Effector CD4-positive, alpha-beta T cell (primary cell): Measurements from ENCODE around the gene ZBTB42.

Experiments
- DNase-seq: peaks from one replicate; pipeline ENCODE4 v3.0.0-alpha.2; 2020

Gene ZBTB42

DNA sequence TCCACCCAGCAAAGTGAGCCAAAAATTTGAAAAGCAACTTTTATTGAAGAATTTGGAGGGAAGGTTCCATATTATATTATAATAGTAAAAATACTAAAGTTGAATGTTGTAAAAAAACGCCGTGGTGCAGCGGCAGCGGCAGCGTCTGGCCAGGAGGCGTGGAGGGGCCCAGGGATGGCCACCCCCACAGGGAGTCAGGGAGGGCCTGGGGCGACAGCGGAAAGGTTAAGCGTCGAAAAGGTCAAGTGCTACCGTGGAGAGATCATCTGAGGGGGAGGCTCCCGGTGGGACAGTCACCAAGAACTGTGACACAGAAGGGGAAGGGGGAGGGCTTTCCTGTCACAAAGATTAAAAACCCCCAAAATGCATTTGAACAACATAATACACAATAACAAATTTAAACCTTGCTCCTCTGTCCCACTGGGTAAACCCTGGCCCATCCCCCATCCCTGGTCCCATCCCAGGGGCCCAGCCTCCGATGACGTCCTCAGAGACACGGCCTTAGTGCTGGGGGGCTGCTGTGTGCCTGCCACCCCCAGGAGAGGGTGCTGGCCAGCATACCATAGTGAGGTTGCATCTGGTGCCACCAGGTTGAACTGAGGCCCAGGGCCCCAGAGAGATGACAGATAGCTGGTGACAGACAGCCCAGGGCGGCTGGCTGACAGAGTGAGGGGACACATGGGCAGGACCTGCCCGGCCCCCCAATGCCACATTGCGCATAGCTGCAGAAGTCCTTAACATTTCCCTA lies 31.4 kb upstream of the ZBTB42 start:
- no peak for DNase-seq

DNA sequence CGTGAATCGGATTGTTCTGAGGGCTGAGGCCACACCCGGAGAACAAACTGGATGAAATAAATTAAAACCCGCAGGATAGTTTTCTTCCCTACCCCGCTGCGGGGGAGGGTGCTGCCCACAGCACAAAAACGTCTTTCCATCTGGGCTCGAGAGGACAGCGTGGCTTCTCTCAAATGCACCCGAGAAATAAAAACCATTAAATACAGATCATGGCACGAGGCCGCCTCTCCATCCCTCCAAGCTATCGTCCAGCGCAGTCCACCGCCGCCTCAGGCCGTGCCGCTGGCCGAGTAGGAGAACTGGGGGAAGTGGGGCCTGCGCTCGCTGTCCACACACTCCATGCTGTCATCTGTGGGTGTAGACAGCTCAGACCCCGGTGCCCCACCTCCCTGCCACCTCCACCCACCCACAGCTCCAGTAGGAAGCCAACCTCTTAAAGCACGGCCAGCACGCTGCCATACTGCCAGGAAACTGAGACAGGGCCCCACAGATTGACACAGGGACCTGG lies 30.8 kb upstream of the ZBTB42 start:
- no peak for DNase-seq

DNA sequence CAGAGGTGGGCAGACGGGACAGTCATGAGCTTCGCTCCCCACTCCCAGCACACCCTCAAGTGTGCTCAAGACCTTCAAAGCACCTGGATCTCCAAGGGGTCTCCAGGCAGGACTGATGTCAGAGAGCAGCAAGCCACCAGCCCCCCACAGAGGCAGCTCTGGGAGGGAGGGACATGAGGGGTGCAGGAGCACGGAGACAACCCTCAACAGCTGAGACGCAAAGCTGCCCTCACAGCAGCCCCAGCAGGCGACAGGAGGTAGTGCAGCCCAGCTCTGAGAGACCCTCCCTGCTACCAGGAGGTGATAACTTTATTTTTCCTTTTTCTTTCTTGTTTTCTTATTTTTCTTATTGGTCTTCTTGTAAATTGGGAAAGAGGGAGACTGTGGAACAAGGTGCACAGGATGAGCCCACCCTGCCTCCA lies 30.0 kb upstream of the ZBTB42 start:
- no peak for DNase-seq

DNA sequence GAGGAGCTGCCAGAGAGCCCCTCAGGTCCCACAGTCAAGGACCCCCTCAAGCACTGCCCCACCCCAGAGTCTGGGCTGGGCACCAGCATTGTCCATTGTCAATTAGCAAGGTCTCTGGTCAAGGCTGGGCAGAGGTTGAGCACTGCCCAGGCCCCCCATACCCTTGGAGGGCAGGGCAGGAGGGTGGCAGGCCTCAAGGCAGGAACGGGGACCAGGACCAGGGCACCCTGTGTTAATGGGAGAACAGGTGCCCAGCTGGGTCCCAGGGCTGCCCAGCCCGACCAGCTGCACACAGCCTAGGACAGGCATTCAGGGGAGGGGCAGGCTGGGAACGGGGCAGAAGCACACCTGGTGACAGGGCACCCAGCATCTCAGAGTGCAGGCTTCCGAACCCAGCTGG lies 29.5 kb upstream of the ZBTB42 start:
- DNase-seq = no peak

DNA sequence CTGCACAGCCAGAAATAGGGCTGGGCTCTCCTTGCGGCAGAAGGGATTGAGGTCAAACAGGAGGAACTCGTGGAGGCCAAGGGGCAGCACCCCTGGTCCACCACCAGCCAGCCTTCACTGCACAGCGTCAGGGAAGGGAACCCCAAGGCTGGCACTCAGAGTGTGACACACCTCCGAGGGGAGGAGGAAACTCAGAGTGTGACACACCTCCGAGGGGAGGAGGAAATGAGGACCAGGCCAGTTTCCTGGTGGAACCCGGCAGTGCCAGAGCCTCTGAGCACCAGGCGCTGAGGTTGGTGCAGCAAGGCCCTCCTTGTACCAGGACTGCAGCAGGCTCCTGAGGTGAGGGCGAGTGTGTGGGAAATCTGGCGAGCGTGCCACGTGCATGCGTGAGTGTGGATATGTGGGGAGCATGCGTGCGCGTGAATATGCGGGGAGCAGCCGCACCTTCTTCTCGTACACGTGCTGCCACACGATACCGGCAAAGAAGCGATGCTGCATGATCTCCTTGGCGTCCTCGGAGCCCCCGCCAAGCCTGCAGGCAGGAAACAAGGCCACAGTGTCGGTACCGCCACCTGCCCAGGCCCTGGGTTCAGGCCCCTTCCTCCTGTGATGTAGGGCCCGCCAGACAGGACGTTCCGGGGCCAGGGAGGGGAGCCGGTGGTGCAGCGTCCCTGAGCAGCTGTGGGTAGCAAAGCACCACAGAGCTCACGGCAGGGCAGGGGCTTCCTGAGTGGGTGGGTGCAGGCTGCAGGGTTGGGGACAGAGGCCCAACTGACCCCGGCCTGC lies 28.8 kb upstream of the ZBTB42 start:
- no peak for DNase-seq

DNA sequence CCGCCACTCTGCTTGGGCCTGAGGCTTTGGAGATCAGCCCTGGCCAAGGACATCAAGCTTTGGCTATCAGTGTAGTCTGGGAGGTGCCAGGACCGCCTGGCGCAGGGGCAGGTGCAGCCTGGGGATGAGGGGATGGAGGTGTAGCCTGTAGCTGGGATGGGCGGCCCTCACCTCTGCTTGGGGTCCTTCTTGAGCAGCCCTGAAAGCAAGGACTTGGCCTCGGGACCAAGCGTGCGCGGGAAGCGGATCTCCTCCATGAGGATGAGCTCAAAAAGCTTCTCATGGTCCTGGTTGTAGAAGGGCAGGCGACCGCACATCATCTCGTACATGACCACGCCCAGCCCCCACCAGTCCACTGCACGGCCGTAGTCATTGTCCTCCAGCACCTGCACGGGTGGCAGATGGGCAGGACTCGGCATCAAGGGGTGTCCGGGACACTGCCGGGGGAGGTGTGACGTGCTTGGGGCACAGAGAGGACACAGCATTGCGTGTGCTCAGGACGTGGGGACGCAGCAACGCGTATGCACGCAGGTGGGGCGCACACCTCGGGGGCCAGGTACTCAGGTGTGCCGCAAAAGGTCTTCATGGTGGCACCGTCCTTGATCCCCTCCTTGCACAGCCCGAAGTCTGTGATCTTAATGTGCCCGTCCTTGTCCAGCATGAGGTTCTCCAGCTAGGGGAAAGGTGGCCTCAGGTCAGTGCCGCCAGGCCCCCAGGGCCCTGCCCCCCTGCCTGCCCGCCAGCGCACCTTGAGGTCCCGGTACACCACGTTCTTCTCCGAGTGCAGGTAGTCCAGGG lies 28.0 kb upstream of the ZBTB42 start:
- DNase-seq = no peak

DNA sequence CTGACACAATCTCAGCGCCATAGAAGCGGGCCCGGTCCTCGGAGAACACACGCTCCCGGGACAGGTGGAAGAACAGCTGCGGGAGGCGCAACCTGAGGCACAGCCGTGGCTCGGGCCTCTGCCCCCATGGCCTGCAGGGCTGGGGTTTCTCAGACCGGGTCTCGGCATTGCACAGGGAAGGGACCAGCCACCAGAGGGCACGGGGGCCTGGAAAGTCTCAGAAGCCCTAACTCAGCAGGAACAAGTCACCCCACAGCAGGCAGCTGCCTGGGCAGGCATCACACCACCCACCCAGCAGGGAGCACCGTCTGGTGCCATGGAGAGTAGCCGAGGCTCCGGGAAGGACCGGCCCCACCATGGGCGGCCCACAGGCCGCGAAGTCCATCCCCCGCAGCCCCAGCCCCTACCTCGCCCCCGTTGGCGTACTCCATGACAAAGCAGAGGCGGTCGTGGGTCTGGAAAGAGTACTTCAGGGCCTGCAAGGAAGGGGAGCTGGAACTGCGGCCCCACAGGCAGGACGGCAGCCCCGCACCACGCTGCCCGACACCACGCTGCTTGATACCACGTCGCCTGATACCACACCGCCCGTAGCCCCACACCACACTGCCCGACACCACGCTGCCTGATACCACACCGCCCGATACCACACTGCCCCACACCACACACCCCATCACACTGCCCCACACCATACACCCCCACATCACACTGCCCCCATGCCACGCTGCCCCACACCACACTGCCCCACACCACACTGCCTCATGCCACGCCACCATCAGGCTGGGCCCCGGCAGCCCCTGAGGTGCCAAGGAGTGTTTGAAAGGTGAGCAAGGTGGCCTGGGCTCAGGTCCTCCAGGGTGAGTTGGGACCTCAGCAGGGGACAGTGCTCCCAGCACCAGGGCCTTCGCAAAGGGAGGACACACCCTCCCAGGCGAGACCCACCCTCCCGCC lies 27.1 kb upstream of the ZBTB42 start:
- DNase-seq = no peak

DNA sequence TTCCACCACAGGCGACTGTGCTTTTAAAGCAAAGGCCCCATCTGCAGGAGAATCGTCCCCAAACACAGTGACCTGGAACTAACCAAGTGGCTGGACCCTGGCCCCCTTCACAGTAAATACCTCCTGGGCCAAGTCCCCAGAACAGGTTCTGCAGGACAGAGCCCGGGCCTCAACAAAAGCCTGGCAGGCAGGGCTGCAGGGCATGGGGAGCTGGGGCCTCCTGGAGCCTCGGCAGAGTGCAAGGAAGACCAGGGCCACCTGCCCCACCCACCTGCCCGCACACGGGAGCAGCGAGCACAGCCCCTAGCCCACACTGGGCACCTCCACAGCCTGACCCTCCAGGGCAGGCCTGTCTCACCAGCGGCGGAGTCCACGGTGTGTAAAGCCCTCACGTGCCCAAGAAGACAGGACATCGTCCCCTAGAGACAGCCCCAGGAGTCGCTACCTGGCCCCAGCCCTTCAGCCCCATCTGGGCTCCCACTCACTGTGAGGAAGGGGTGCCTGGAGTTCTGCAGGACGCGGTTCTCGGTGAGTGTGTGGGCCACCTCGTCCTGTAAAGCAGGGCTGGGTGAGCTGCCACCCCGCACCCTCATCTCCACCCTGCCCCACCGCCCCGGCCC lies 26.3 kb upstream of the ZBTB42 start:
- DNase-seq = no peak

DNA sequence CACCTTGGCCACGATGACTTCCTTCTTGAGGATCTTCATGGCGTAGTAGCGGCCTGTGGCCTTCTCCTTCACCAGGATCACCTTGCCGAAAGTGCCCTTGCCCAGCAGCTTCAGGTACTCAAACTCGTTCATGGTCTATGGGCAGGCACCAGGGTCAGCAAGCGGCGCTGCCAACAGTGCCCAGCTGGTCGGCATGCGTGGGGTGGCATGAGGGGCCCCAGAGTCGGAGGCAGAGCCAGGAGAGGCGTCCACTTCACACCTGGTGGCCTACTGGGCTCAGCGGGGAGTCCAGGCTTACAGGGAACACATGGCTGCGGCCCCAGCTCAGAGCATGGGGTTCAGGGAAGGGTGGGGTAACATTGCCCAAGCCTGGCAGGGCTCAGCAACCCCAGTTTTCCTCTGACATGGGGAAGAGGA lies 25.8 kb upstream of the ZBTB42 start:
- no peak for DNase-seq

DNA sequence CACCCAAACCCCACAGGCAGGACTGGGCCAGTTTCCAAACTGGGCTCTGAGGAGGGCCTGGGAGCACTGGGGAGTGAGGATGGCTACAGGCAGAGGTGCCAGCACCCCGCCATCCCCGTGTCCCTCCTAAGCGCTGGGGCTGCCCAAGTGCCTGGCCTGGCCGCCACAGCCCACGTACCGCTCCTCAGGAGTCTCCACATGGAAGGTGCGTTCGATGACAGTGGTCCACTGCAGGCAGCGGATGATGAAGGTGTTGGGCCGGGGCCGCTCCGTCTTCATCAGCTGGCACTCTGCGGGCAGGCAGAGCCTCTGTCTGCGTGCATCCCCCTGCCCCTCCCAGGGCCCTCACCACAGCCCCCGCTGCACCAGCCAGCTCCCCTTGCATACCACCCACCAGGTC lies 24.4 kb upstream of the ZBTB42 start:
- no peak for DNase-seq

DNA sequence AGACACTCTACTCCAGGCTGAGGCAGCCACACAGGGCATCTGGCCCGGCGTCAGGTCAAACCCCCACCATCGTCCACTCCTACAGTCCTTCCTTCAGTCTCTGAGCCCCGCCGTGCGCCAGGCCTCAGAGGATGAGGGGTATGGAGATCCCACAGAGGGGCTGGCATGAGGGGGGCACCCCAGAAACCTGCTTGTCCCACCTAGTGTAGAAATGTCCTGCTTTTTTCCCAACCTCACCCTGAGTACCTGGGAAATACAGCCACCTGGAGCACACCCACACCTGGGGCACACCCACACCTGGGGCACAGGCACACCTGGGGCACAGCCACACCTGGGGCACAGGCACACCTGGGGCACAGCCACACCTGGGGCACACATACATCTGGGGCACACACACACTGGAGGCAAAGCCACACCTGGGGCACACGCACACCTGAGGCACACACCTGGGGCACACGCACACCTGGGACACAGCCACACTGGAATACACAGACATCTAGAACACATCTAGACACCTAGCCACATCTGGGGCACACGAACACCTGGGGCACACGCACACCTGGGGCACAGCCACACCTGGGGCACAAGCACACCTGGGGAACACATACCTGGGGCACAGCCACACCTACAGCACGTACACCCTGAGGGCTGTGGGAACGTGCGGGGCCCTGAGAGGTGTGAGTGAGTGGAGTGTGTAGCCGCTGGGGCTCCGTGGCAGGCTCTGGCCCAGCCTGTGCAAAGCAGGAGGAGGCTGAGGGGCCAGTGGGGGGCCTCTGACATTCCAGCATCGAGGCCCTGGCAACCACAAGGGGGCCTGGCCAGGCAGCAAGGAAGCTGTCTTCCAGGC lies 23.7 kb upstream of the ZBTB42 start:
- no peak for DNase-seq

DNA sequence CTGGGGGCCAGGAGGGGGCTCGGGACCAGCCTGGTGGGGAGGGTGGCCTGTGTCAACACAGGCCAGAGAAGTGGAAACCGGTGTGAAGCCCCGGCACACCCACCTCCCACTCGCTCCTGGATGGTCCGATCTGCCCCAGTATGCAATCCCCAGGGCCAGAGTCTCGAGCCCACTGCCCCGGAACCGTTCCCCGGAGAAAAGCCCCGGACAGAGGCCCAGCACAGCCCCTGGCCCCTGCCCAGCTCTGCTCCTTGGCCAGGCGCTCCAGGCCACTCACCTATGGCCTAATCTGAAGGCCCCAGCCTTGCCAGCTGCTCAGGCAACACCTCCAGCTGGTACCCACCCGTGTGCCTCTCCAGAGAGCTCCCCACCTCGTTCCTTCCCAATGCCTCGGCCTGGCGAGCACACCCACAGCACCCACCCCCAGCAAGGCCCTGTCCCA lies 23.1 kb upstream of the ZBTB42 start:
- no peak for DNase-seq

DNA sequence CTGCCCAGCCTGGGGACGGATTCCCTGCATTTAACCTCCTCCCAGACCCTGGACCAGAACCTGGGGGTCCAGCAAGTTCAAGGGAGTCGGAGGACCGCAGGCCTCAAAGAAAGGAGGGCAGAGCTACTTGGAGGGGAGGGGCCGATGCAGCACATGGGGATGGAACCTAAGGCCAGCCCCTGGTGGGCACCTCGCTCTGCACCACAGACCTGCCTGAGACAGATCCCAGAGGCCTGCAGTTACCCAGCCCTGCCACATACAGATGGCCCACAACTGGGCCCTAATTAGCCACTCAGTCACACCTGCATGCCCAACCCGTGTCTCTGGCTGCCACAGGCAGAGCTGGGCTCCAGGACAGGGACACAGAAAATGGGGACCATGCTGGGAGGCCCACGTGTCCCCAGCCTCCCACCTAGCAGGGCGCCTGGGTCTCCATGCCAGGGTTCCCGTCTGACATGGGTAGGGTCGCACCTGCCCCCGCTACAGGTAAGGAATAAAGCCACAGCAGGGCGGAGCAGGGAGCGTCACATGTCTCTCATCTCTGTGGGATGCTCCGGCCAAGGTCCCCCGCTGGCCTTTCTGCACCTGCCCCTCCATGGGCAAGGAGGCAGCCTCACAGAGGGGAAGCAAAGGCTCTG lies 22.1 kb upstream of the ZBTB42 start:
- no peak for DNase-seq

DNA sequence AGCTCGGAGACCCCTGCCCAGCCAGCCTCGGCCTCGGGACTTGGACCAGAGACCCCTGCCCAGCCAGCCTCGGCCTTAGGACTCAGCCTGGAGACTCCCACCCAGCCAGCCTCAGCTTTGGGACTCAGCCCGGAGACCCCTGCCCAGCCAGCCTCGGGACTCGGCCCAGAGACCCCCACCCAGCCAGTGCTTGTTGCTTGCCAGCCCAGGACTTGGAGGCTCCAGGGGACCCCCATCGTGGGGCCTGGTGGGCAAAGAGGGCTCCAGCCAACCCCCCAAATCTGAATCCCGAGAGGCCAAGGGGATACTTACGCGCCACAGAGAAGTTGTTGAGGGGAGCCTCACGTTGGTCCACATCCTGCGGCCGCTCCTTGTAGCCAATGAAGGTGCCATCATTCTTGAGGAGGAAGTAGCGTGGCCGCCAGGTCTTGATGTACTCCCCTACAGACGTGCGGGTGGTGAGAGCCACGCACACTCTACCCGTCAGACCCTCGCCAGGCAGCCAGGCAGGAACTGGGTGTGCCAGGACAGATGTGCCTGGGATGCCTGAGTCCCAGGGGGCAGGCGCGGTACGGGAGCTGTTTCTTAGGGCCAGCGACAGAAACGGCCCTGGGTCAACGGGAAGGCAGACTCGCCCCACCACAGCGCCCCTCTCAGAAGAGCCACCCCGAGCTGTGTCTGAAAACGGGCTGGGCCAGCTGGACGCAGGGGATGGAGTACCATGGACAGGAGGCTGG lies 21.0 kb upstream of the ZBTB42 start:
- DNase-seq = no peak

DNA sequence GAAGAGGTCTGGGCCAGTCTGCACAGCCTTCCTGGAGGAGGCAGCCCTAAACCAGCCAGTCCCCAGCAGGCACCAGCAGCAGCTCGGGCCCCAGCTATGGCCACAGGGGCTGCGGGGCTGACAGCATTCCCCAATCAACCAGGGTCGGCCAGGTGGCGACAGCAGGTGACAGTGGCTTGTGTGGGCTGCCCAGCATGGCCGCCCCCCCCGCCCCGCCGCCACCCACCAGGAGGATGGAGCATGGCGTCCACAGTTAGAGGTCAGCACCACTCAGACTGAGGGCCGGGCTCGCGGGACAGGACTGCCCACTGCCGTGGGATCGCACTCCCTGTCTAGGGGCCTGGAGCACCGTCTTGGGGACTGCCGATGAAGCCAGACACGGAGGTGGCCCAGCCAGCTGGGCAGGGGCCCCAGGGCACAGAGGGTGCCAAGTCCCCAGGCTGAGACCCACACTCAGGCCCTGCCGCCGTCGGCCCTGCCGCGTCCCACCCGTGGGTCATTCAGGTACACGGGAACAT lies 20.3 kb upstream of the ZBTB42 start:
- DNase-seq = no peak

DNA sequence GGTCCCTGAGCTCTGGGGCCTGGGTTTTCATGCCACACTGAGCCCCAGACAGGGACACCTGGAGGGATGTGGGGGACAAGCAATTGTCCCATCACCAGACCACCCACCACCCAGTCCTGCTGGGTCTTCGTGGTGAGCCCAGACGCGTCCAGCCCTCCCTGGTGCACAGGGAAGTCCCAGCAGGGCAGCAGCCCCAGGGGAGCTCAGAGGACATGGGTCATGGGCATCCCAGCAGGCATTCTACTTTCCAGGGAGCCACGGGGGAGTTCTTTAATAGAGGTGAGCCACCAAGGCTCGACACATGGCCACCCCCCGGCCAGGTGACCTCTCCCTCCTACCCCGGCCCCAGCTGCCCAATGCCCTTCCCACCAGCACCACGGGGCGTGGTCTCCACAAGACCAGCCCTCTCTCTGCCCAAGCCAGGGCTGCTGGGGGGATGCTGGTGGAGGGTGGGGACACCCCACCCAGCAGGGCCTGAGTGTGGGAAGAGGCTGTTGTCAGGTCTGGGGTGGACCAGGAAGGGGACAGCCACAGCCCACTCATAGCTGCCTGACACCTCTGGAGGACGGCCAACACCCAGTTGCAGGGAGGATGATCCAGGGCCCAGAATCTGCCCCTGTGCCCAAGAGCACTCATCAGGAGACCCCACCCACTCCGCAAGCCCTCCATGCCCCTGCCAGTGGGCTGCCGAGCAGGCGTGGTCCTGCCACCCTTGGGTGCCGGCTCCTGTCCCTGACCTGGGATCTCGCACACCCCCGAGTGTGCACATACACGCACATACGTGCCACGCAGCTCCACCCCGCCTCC lies 19.4 kb upstream of the ZBTB42 start:
- no peak for DNase-seq

DNA sequence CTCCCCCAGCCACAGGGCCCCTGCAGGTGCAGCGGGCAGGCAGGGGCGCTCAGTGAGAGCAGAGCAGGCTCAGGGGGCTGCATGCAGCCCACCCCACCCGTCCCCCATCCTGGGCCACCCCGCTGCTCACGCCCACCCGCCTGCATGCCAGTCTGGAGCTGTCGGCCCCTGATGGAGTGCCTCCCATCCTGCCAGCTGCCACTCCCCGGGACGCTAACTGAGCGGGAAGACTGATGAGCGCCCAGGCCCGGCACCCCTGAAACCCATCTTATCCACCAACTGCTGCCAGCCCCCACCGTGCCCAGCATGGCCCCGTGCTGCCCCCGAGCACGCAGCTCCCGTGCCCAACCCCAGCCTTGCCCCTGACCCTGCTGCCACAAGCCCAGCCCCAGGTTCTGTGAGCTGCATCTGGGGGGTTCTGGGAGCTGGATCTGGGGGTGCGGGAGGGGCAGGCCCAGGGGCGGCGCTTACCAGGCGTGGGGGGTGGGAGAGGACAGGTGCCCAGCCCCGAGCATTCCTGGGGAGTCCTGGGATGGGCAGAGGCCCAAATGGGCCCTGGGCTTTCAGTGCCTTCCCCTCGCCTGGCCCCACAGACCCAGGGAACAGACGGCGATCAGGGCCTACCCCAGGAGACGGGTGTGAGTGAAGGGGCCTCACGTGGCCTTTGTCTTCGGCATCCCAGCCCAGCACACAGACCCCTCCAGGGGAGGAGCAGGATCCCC lies 18.7 kb upstream of the ZBTB42 start:
- DNase-seq = no peak

DNA sequence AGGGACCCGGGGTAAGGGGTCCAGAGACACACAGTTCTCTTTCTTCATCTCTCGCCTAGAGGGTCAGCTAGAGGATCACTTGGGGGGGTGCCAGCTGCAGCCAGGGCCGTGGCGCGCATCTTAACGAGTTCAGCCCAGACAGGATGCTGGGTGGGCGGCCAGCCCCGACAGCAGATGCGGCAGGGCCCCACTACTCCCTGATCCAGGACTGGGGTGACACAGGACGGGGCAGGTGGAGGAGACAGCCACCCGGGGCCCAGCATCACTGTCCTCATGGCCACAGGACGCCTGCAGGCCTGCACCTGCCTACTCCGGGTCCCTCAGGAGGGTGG lies 18.1 kb upstream of the ZBTB42 start:
- no peak for DNase-seq
